HepG2 (cell line): Measurements from ENCODE around the gene PLIN1. TPM values are rescaled to one million over a fixed set of nuclear protein-coding genes. Genes with fewer than 3 reads are reported as not detected.

Source experiments
- ATAC-seq: fragments of 200-7000 bp; cut with Tn5 transposase; 3 replicates; pipeline ENCODE4 v1.9.1; 2020; ENCODE audit warnings: mild to moderate bottlenecking, moderate library complexity
- BruUV-seq: library from RNA; stranded (reverse); fragments of 400-500 nt; replicated peaks from 2 replicates; lab custom pipeline; 2021; lab: Mats Ljungman, UMichigan
- CTCF ChIA-PET: fragments of 300-600 bp; formaldehyde crosslinking; extraction: SDS; loops from one replicate; lab custom pipeline; 2021; ENCODE audit warnings: low total read pairs, inconsistent platforms, low intra/inter-chr PET ratio; lab: Yijun Ruan, JAX
- POLR2A ChIA-PET: fragments of 350-600 bp; sonication (Branson Sonifier 250); formaldehyde crosslinking; loops from one replicate; lab custom pipeline; 2020; ENCODE audit warnings: antibody characterized with exemption, inconsistent platforms; lab: Yijun Ruan, JAX
- DNase-seq: peaks from one replicate; pipeline ENCODE4 v3.0.0-alpha.2; 2015; ENCODE audit warnings: low spot score
- FAIRE-seq: peaks from 3 replicates; lab custom pipeline; 2011; peaks lifted over from hg19 to GRCh38; lab: Jason Lieb, UNC
- H2AFZ ChIP-seq: one replicate; pipeline ENCODE4 v1.6.1; 2011; ENCODE audit warnings: low read length, inconsistent platforms
- H3K27ac ChIP-seq: fragments of 300-600 bp; 3 replicates; pipeline ENCODE4 v1.8.0; 2011; ENCODE audit warnings: mixed run types, mild to moderate bottlenecking, mixed read lengths, low read length, inconsistent platforms; ENCODE audit not compliant: insufficient read depth; ENCODE audit errors: extremely low read length
- H3K27me3 ChIP-seq, 2 experiments: fragments of 200-600 bp in 1 of 2; 2 replicates in 1 of 2; 3 replicates in 1 of 2; pipeline versions ENCODE4 v1.6.0 to v1.8.0; 2011; ENCODE audit warnings: low read length in 2 of 2, mild to moderate bottlenecking in 2 of 2, moderate library complexity in 2 of 2, inconsistent platforms in 1 of 2; ENCODE audit not compliant: insufficient read depth in 2 of 2, control insufficient read depth in 1 of 2
- H3K36me3 ChIP-seq, 2 experiments: fragments of 200-600 bp in 1 of 2; replicated peaks in 1 of 2; 2 replicates in 1 of 2; 3 replicates in 1 of 2; pipeline versions ENCODE4 v1.5.1 to v1.8.0; 2011; ENCODE audit warnings: low read length in 2 of 2, inconsistent platforms in 1 of 2; ENCODE audit not compliant: insufficient read depth in 2 of 2, control insufficient read depth in 1 of 2
- H3K4me1 ChIP-seq: 2 replicates; pipeline ENCODE4 v1.5.1; 2012; ENCODE audit warnings: low read length, inconsistent platforms; ENCODE audit not compliant: insufficient read depth
- H3K4me2 ChIP-seq: 2 replicates; pipeline ENCODE4 v1.6.0; 2011; ENCODE audit warnings: low read depth, low read length, inconsistent platforms
- H3K4me3 ChIP-seq, 3 experiments: fragments of 200-600 bp in 1 of 3; sonication (generic), shearing (Covaris generic) in 1 of 3; replicated peaks in 1 of 3; 2 replicates each; pipeline ENCODE4 v1.5.1; 2011 to 2016; ENCODE audit warnings: low read length in 3 of 3, inconsistent platforms in 2 of 3, low read depth in 2 of 3, mild to moderate bottlenecking in 2 of 3, control low read depth in 1 of 3, mixed read lengths in 1 of 3; ENCODE audit not compliant: insufficient read depth in 1 of 3
- H3K79me2 ChIP-seq: one replicate; pipeline ENCODE4 v1.6.1; 2011; ENCODE audit warnings: low read length, inconsistent platforms; ENCODE audit not compliant: insufficient read depth
- H3K9ac ChIP-seq: 2 replicates; pipeline ENCODE4 v1.6.0; 2011; ENCODE audit warnings: mild to moderate bottlenecking, low read depth, low read length, inconsistent platforms; ENCODE audit not compliant: insufficient read depth
- H3K9me3 ChIP-seq: 2 replicates; pipeline ENCODE4 v1.5.1; 2012; ENCODE audit warnings: mild to moderate bottlenecking, low read length
- H4K20me1 ChIP-seq: 2 replicates; pipeline ENCODE4 v1.6.0; 2011; ENCODE audit warnings: inconsistent platforms, mild to moderate bottlenecking, low read length, moderate library complexity; ENCODE audit not compliant: insufficient read depth
- FOXK1 ChIP-seq: sonication (generic); formaldehyde crosslinking; IDR thresholded peaks from 2 replicates; pipeline ENCODE4 v1.4.0; 2020; ENCODE audit warnings: low read depth, missing genetic modification reagents, borderline replicate concordance
- MAFG ChIP-seq: sonication (generic); formaldehyde crosslinking; IDR thresholded peaks from 2 replicates; pipeline ENCODE4 v1.5.1; 2020; ENCODE audit warnings: mild to moderate bottlenecking, missing genetic modification reagents
- MAFK ChIP-seq, 2 experiments: IDR thresholded peaks in 1 of 2; conservative IDR thresholded peaks in 1 of 2; 2 replicates each; pipeline ENCODE4 v1.6.1; 2011; ENCODE audit warnings: improper control_type of control experiment in 2 of 2, low read length in 2 of 2
- ZNF468 ChIP-seq: sonication (generic); formaldehyde crosslinking; IDR thresholded peaks from 2 replicates; pipeline ENCODE4 v1.8.0; 2022; ENCODE audit warnings: mild to moderate bottlenecking, moderate library complexity, missing genetic modification reagents
- ZSCAN31 ChIP-seq: sonication (generic); formaldehyde crosslinking; IDR thresholded peaks from 2 replicates; pipeline ENCODE4 v1.5.0; 2020; ENCODE audit warnings: low read depth, mild to moderate bottlenecking, missing genetic modification reagents
- WGBS: methylation state at CpG from one replicate; pipeline ENCODE4 v1.1.6; 2017; ENCODE audit warnings: low lambda C conversion rate; 5-methylcytosine and 5-hydroxymethylcytosine counted together
- in situ Hi-C: cut with HindIII; loops from 2 replicates; pipeline ENCODE4 v1.10.0; 2017; ENCODE audit warnings: low pct_unique_long_range_greater_than_20kb; ENCODE audit not compliant: extremely low pct_ligation_motif_present
- intact Hi-C: fragments of 100-400 bp; cut with micrococcal nuclease; formaldehyde crosslinking; loops from one replicate; pipeline ENCODE4 v1.10.0; 2022; ENCODE audit not compliant: unreplicated experiment
- polyA plus RNA-seq, 8 experiments: library from polyadenylated mRNA; depleted of rRNA in 3 of 8; stranded (reverse) in 7 of 8; unstranded in 1 of 8; fragments of >200 nt; fragmentation: Illumina TruSeq in 4 of 8; extraction: Trizol in 4 of 8; gene quantifications; 2 replicates each; pipeline versions ENCODE4 v1.2.1 to v1.2.3, GENCODE V29; 2011 to 2016; ENCODE audit warnings: low read depth in 4 of 8, missing spikeins in 1 of 8, mixed read lengths in 1 of 8; ENCODE audit not compliant: insufficient read depth in 1 of 8
- total RNA-seq, 5 experiments: library from RNA; depleted of rRNA; stranded (reverse); fragments of >200 nt; fragmentation: Illumina TruSeq; extraction: Trizol; gene quantifications; 2 replicates each; pipeline ENCODE4 v1.2.3, GENCODE V29; 2016; ENCODE audit warnings: low read depth in 1 of 5
- TF ChIP-seq, protein P1 (sequence below): sonication (generic); formaldehyde crosslinking; IDR thresholded peaks from 2 replicates; pipeline ENCODE4 v1.5.0; 2020; ENCODE audit warnings: missing genetic modification reagents
- TF ChIP-seq, protein P2 (sequence below): sonication (generic); formaldehyde crosslinking; IDR thresholded peaks from 2 replicates; pipeline ENCODE4 v1.5.1; 2020; ENCODE audit warnings: missing genetic modification reagents, mild to moderate bottlenecking, borderline replicate concordance
- TF ChIP-seq, protein P3 (sequence below): sonication (generic); formaldehyde crosslinking; IDR thresholded peaks from 2 replicates; pipeline ENCODE4 v1.5.0; 2020; ENCODE audit warnings: missing genetic modification reagents

Gene PLIN1
- total and polyA plus RNA-seq, 2 of the 13 experiments (the other 11 are each of a cell fraction or from before 2014, with no cell fraction given), result 0.74 to 1.2 TPM

DNA sequence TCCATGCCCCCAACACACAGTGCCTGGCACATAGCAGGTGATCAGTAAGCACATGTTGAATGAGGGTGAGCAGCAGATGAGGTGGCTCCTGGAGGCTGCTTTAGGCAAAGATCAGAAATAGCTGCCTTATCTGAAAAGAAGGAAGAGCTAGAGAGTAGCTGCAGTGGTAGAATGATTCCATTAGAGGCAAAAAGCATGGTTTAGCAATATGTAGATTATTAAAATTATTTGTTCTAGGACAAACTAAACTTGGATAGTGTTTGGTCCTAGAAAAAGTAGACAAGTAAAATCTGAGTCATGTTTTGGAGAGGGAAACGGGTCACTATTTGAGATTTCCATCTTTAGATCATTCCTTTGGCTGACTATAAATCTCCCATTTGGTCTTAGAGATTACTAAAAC is 56.0 kb downstream of the PLIN1 start:
- H3K9ac ChIP-seq, result no peak overlapping the region
- peaks cover 46 to 83% of the 10 kb centered on the region in 2 experiments for H3K36me3 ChIP-seq
- no peak overlapping the region for H2AFZ ChIP-seq
- H3K9me3 ChIP-seq, result no peaks in the 10 kb centered on the region
- BruUV-seq, result no TSS peak
- no peak overlapping the region for H3K4me3 ChIP-seq
- DNase-seq (no peak), FAIRE-seq (no peak), ATAC-seq (no peak)
- intact Hi-C loops, result no loop called here
- TF ChIP-seq, protein P1, sequence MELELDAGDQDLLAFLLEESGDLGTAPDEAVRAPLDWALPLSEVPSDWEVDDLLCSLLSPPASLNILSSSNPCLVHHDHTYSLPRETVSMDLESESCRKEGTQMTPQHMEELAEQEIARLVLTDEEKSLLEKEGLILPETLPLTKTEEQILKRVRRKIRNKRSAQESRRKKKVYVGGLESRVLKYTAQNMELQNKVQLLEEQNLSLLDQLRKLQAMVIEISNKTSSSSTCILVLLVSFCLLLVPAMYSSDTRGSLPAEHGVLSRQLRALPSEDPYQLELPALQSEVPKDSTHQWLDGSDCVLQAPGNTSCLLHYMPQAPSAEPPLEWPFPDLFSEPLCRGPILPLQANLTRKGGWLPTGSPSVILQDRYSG (CRISPR knock-in tag), result no peak
- TF ChIP-seq MAFK (conservative IDR thresholded peaks at IDR 0.05 in 1 of 2, IDR thresholded peaks at IDR 0.05 in 1 of 2; ENCODE audit: low read length in 2 of 2), result no peak
- TF ChIP-seq, protein P2, sequence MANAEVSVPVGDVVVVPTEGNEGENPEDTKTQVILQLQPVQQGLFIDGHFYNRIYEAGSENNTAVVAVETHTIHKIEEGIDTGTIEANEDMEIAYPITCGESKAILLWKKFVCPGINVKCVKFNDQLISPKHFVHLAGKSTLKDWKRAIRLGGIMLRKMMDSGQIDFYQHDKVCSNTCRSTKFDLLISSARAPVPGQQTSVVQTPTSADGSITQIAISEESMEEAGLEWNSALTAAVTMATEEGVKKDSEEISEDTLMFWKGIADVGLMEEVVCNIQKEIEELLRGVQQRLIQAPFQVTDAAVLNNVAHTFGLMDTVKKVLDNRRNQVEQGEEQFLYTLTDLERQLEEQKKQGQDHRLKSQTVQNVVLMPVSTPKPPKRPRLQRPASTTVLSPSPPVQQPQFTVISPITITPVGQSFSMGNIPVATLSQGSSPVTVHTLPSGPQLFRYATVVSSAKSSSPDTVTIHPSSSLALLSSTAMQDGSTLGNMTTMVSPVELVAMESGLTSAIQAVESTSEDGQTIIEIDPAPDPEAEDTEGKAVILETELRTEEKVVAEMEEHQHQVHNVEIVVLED (CRISPR knock-in tag), result no peak
- TF ChIP-seq, protein P3, sequence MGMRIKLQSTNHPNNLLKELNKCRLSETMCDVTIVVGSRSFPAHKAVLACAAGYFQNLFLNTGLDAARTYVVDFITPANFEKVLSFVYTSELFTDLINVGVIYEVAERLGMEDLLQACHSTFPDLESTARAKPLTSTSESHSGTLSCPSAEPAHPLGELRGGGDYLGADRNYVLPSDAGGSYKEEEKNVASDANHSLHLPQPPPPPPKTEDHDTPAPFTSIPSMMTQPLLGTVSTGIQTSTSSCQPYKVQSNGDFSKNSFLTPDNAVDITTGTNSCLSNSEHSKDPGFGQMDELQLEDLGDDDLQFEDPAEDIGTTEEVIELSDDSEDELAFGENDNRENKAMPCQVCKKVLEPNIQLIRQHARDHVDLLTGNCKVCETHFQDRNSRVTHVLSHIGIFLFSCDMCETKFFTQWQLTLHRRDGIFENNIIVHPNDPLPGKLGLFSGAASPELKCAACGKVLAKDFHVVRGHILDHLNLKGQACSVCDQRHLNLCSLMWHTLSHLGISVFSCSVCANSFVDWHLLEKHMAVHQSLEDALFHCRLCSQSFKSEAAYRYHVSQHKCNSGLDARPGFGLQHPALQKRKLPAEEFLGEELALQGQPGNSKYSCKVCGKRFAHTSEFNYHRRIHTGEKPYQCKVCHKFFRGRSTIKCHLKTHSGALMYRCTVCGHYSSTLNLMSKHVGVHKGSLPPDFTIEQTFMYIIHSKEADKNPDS (CRISPR knock-in tag), result no peak
- no peak for TF ChIP-seq FOXK1 (CRISPR knock-in tag)
- no peak for TF ChIP-seq ZSCAN31 (CRISPR knock-in tag)
- TF ChIP-seq MAFG (CRISPR knock-in tag), result no peak
- no peak for TF ChIP-seq ZNF468 (CRISPR knock-in tag)
- CTCF ChIA-PET, result no interaction called here
- no peaks in the 10 kb centered on the region for H3K27me3 ChIP-seq
- no peaks in the 10 kb centered on the region for H3K79me2 ChIP-seq
- no peaks in the 10 kb centered on the region for H3K4me1 ChIP-seq
- H4K20me1 ChIP-seq, result no peaks in the 10 kb centered on the region
- WGBS, result 90% methylated on average over 1 of the region's 1 CpG
- in situ Hi-C loops, result no loop called here
- POLR2A ChIA-PET, result no interaction called here
- no peak overlapping the region for H3K4me2 ChIP-seq
- H3K27ac ChIP-seq, result no peak overlapping the region
